Kidney epithelial cell (primary cell): Measurements from ENCODE around the gene NOTCH1. TPM values are rescaled to one million over a fixed set of nuclear protein-coding genes. Genes with fewer than 3 reads are reported as not detected.

ENCODE experiments used
- DNase-seq: peaks from one replicate; pipeline ENCODE4 v3.0.0-alpha.2; 2010; ENCODE audit warnings: low read depth
- H3K27me3 ChIP-seq: 2 replicates; pipeline ENCODE4 v1.6.0; 2011; ENCODE audit warnings: low read length; ENCODE audit not compliant: control insufficient read depth, insufficient read depth
- H3K36me3 ChIP-seq: 2 replicates; pipeline ENCODE4 v1.5.1; 2011; ENCODE audit warnings: low read length; ENCODE audit not compliant: control insufficient read depth, insufficient read depth
- H3K4me3 ChIP-seq: 2 replicates; pipeline ENCODE4 v1.5.1; 2011; ENCODE audit warnings: low read depth, mild to moderate bottlenecking, control low read depth, low read length
- CTCF ChIP-seq: IDR thresholded peaks from 2 replicates; pipeline ENCODE4 v1.5.1; 2011; ENCODE audit warnings: mild to moderate bottlenecking, moderate library complexity, low read length, control low read depth, inconsistent platforms; ENCODE audit not compliant: insufficient read depth, poor library complexity, severe bottlenecking
- total RNA-seq: library from RNA; depleted of rRNA; stranded (reverse); fragments of >200 nt; gene quantifications from 2 replicates; pipeline ENCODE4 v1.2.3, GENCODE V29; 2015

NOTCH1 gene
- total RNA-seq, 1 donor from 2014 or later: 40.9 TPM

- DNase-seq: no peak
- no peak for TF ChIP-seq CTCF
- no peaks in the 10 kb centered on the region for H3K36me3 ChIP-seq
- H3K4me3 ChIP-seq: no peak overlapping the region
- H3K27me3 ChIP-seq: no peaks in the 10 kb centered on the region
Observed at GRCh38 chr9:136569526-136570148, 23.8 kb upstream of the NOTCH1 start.

- no peak for TF ChIP-seq CTCF
- DNase-seq: no peak
- Histone ChIP-seq H3K27me3 (peaks cover 2% of the 10 kb centered on the region), H3K36me3 (no peaks in the 10 kb centered on the region), H3K4me3 (no peak overlapping the region)
Observed at GRCh38 chr9:136568288-136569081, 22.6 kb upstream of the NOTCH1 start.

GRCh38 chr9:136567651-136568287 is 21.9 kb upstream of the NOTCH1 start:
- Histone ChIP-seq H3K27me3 (peaks cover 9% of the 10 kb centered on the region), H3K36me3 (no peaks in the 10 kb centered on the region), H3K4me3 (no peak overlapping the region)
- no peak for DNase-seq
- no peak for TF ChIP-seq CTCF

GRCh38 chr9:136566901-136567300 is 21.1 kb upstream of the NOTCH1 start:
- DNase-seq: no peak
- H3K4me3 ChIP-seq: no peak overlapping the region
- peaks cover 9% of the 10 kb centered on the region for H3K27me3 ChIP-seq
- TF ChIP-seq CTCF: no peak
- H3K36me3 ChIP-seq: no peaks in the 10 kb centered on the region

GRCh38 chr9:136566553-136566895 is 20.7 kb upstream of the NOTCH1 start:
- no peak for DNase-seq
- TF ChIP-seq CTCF: no peak

More at GRCh38 chr9:136566553-136566895, 20.7 kb upstream of the NOTCH1 start:
- Histone ChIP-seq H3K27me3 (peaks cover 9% of the 10 kb centered on the region), H3K36me3 (no peaks in the 10 kb centered on the region), H3K4me3 (no peak overlapping the region)
